A172 (cell line): ENCODE results near the gene PTCHD4. TPM values are rescaled to one million over a fixed set of nuclear protein-coding genes. Genes with fewer than 3 reads are reported as not detected.

Experiments used
- DNase-seq: peaks from one replicate; pipeline ENCODE4 v3.0.0-alpha.2; 2015; ENCODE audit warnings: low spot score
- total RNA-seq: library from RNA; depleted of rRNA; stranded (reverse); fragments of >200 nt; shearing (Covaris generic); gene quantifications from 2 replicates; pipeline ENCODE4 v1.2.3, GENCODE V29; 2014

The PTCHD4 gene
- total RNA-seq, 1 experiment from 2014 or later: 1.4 TPM

DNA sequence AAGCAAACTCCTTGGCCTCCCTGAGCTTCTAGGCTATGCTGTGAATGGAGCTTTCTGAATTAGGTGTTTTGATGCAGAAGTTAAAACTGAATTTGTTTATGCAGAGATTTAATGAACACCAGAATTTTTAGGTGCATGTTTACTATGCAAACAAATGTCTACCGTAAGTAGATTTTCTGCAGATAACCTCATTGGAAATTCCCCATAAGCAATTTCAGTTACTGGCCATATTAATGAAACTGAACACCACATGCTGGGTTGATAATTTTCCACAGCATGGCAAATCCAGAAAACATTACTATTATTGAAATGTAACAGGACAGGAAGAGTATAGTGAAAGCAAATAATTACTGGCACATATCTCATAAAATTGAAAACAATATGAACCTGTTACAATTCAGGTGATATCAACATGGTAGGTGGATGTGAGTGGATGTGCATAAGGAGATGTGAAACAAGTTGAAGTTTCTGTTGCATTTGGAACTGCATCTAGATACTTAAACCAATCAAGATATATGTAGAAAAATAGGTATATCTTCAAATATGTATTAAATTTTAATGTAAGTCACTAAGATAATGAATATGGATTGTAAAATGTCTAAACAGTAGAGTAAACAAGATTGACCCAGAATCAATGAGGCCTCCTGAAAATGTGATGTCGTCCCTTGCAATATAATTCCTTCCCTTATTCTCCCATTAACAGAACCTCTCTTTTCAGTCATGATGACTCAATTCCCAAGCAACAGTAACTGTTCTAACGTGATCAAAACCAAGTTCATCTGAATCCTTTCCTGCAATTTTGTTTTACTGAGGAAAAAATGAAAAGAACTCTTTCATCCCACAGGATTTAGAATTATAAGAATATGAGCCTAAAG is 11.0 kb downstream of the PTCHD4 start:
- DNase-seq: no peak

DNA sequence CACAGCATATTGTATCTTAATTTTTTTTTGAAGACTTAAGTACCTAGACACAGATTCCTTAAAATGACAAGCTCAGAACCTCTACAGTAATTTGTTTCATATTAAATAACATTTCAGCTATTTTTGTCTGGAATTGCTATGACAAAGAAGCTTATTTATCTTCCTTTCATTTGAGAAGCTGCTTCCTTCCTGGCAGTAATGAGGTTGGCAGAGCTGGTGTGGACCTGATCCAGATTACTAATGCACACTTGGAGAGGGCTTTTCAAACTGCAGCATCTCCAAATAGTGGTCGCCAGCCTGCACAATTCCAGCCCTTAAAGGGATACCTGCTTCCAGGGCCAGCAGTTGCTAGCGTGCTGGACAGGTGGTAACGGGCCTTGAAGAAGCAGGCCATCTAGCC is 12.1 kb downstream of the PTCHD4 start:
- peak; percentile 50 for DNase-seq

DNA sequence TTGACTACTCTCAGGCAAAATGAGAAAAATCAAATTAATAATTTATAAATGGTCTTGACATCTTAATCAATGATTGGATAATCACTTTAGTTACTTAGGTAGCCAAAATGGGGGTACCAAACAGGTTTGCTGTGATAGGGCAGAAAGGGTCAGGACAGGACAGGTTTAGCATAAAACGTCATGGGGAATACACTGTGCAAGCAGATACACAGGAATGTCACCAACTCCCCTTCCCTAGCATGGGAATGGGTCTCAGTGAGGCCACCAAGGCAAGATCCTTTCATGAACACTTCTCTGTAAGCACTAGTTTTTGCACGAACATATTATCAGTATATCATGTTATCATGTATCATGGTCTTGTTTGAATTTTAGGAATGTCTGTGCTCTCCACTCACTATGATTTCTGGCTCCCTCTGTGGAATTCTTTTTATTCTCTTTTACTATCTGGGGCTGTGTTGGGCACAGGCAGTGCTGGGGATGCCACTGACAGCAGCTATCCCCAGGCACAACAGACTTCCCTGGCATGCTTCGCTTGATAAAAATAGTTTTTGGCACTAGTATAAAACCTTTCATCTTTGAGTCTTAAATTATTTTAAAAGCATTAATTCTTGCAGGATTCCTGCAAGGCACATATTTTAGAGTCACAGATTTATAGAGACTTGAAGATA is 18.3 kb downstream of the PTCHD4 start:
- no peak for DNase-seq

DNA sequence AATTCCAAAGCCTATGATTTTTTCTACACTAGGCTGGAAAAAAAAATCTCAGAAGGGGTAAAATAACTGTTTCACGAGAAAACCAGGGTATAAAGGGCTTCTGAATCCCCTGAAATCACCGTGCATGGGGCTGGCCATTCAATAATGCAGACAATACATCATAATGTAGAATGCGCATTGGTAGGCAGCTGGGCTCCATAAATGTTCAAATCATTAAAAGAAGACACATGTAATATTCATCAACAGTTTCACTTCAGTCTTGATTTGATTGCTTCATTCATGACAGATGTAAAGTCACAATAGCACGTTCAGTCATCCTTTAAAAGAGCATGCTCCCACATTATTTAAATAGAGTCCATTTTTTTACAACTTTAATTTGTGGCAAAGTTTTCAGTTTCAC is 20.5 kb downstream of the PTCHD4 start:
- DNase-seq: no peak

DNA sequence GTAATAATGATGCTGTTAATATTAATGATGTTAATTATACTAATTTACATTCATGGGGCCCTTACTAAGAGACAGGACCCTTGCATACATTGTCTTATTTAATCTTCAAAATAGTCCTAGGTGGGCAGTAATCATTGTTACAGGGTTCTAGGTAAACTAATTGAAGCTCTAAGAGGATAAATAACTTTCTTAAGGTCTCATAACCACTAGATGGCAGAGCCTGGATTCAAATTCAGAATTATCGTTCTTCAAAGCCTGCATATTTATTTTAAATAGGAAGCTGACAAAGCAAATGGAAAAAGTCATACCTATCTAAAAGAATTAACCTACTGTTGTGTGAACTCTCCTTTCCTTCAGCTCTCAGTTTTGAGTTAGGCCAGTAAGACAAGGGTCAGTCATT is 23.5 kb downstream of the PTCHD4 start:
- DNase-seq: peak; percentile 25

DNA sequence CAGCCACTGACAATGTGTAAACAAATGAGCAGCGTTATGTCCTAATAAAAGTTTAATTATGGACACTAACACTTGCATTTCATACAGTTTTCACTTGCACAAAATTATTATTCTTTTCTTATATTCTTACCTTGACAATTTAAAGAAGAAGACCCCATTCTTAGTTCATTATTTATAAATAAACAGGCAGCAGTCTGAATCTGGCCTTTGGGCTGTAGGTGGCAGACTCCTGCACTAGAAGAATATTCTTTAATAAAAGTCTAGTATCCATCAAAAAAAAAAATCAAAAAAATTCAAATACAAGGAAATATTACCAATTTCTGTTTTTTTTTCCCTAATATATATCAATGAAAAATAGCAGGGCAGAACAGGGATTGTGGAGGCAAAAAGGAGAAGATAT is 24.8 kb downstream of the PTCHD4 start:
- DNase-seq: no peak

DNA sequence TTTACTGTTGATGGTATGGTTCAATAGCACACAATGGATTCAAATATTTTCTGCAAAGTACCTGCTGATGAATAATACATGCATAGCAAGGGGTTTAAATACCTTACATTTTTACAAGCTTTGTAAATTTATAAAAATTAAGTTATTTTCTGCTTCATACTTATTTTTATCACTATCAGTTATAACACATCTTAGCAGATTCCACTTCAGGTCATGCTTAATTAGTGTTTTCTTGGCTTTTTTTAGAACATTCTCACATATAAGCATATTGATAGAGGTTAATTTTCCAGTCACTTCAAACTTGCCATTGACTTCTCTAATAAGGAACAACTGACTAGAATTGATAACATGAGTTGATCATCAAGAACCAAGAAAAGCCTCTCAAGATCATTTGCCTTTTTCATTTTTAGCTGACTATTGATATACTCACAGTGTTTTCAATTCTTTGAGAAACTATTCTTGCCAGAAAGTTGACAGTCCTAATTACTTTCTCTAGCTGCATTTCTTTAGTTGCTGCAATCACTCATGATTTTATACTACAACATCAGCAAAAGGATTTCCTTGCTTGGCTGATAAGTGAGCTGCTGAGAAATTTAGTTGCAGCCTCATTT is 25.8 kb downstream of the PTCHD4 start:
- no peak for DNase-seq

DNA sequence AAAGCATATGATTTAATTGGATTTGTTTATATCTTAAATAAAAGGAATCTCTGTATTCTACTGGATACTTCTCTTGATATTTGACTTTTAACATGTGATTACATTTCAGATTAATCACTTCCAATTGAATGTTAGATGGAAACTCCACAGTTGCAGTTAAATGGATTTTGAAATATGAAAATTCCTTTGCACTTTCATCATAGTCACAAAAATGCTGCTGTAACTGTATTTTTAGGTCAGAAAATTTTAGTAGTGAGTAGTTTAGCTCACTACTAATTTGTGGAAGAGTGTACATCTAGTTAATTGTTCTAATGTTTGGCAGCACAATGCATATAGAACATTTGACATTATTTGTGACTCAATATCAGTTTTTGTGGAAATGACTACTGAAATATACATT is 26.8 kb downstream of the PTCHD4 start:
- no peak for DNase-seq

DNA sequence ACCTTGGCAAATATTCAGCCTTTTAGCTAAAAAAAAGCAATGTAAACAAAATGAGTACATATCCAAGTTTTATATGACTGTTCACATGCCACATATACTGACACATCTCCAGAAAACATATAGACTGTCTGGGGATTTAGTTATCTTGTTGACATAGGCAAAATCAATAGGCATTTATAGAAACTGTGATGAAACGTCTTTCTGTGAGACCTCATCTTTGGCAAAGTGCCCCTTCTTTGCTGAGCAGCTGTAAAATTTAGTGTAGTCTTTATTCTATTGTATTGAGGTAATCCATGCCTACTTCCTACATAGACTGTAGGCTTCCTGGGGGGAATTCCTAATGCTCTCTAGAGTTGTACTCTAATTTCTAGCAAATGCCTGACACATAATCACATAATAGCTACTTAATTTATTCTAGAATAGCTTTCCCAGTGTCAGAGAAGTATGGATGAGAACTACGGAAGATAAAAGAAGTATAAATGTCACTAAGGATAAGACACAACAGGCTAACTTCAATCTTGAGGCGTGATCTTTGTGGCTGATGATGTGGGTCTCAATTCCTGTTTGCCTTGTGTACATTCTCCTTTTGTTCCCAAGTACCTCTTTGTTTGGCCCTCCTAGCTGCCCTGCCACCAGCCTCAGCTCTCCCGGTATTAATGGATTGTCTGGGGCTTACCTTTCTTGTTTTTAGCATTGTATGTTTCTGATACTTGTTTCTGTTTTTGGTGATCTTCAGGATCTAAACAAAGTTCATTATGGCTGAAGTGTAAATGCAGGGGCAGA is 30.6 kb downstream of the PTCHD4 start:
- DNase-seq: no peak

DNA sequence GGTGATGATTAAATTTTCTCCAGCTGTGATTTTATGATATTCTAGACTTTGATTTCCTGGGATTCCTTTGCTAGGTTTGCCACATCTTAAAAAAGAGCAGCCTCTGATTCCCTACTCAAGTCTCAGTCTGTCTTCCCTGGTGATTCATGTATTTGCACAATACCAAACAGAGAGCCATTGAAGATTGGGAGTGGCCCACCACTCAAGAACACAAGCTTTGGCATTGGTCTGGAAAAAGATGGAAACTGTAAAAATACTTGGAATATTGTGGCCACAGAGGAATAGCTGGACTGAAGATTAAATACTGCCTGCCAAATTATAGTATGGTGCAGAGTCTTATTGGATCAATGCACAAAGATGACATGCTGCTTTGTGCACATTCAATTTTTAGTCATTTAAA is 32.9 kb downstream of the PTCHD4 start:
- DNase-seq: no peak

DNA sequence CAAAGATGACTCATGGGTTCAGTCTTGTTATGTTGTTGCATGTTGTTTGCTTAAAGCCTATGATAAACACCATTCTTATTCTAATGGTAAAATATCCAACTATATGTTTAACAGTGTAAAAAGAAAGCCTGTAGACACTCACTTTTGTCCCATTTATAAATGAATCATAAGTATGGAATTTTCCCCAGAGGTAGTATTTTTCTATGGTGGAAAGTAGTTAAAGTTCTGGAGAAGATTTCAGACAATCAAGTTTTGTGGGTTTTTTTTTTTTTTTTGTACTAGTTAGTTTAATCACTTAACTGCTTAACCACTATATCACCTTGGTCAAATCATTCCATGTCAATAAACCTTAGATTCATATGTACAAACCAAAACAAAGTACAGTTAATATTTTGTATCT is 35.8 kb downstream of the PTCHD4 start:
- DNase-seq: no peak

DNA sequence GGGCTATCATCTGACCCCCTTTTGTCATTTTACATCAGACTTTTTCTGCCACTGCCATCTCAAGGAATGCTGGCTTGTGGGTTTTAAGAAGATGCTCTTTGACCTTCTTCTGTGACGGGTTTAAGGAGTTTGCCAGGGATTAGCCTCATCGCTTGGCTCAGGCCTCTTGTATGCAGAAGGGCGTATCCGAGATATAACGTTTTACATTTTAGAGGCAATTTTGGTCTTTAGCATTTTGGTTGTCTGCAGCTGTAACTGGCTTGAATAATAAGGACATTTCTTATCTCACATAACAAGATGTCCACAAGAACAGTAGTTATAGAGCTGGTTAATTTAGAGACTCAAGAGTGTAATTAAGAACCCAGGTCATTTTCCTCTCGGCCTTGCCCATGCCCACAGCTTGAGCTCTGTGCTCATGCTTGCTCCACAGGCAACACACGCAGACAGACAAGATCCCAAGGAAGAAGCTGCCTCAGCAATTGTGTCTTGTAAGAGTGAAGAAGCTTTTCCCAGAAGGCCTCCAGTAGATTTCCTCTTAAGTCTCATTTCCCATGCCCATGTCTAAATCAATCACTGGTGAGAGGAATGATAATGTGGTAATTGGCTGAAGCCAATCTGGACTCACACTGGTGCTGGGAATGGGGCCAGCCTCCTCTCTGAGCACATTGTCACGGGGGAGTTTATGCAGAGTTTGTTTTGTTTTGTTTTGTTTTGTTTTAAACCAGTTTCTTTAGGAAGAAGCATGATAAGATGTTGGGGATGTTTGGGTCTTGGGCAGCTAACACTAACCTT is 36.8 kb downstream of the PTCHD4 start:
- no peak for DNase-seq

DNA sequence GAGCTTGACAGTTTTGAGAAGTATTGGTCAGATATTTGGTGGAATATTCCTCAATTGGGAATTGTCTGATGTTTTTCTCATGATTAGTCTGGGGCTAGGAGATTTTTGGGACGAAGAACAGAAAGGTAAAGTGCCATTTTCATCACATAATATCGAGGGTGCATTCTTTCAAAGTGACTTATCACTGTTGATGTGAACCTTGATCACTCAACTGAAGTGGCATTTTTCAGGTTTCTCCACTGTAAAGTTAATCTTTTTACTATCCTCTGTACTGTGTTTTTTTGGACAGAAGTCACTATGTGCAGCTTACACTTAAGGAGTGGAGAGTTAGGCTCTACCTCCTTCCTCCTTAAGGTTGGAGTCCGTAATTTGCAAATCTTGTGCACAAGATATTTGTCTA is 39.2 kb downstream of the PTCHD4 start:
- DNase-seq: no peak

DNA sequence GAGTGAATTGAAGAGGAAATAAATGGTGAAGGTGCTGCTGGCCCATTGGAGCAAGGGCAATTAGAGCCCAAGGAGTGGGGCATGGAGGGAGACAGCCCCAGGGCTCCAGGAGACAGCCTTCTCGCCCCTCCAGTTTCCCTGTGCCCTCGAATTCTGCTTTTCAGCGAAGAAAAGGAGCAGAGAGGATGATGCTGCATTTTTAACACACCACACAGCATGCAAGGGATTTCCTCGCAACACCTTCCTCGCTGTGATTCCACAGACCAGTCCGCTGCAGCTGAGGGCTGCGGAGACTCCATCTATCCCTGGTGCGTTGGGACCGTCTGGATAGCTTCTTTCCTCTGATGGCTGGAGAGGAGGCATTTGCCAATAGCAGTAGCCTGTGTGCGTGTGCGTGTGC is 41.7 kb downstream of the PTCHD4 start:
- no peak for DNase-seq

DNA sequence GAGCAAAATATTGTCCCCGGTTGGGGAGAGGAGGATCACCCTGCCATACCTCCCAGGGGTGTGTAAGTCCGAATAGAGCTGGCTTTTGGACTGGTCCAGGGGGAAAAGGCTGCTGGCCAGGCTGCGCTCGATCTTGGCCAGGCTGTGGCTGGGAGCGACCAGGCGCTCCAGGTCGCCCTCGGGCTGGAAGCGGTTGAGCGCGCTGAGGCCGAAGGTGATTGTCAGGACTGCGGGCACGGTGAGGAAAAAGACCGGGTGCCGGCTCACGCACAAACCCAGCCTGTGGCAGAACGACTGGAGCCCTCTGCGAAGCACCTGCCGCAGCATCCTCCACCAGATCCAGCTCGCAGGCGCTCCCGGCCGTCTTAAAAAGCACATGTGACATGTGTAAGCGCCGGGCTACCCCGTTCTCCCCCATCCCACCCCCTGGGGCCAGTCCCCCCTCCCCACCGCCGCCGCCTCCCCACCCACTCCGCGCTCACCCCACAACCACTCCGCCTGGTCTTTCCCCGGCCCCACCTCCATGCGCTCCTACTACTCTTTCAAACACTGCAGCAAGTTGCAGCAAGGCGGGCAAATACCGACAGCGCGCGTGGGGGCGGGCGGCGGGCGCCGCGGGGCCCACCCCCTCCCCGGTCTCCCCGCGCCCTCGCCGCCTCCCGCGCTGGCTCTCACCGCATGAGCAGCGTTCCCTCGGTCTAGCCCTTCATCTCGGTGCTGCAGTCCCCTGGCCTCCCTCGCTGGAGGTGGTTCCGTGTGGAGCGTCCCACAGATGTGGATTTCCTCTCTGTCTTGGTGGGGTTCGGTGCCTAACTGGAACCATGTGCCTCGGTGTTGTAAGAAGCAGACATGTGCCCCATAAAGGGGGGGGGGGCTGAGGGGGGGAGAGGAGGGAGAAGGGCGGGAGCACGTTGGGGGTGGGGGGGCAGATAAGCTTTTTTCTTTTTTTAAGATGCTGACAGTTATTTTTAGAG is 42.4 kb downstream of the PTCHD4 start:
- DNase-seq: no peak

DNA sequence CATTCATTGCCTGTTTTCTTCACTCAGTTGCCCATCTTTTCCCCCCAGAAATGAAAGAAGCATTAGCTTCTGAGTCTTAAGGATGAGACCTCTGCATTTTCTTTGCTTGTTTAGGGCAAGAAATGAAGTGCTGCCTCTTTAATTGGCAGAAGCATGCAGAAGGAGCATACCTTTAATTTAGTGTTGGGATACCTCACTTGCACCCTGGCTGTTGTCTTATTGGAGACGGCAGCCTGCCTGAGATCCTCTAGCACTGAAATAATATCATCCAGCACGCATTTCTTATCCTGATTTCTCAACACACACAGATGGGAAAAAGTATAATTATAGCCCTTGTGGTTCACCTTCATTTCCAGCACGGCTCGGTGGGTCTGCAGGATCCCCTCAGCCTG is 43.1 kb downstream of the PTCHD4 start:
- no peak for DNase-seq

DNA sequence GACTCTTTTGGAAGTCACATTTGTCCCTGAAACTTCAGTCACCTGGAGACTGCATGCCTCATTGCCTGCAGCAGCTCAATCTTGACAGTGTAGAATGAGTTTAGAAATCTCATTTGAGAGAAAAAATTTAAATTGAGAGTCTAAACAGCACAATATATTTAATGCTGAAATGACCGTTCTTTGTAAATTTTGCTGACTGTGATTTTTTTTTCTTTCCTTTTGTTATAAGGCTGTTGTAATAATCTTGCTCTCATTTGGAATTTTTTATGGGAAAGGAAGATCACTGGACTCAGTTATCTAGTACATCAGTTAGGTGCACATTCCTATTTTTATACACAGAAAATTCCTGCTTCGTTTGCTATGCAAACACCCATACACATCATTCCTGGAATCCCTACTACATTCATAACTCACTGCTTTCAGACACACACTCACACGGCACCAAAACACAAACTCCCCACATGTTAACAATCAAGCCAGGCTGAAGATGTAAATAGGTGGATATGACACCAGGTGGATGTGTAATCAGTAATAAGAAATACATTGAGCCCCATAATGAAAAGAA is 43.8 kb downstream of the PTCHD4 start:
- no peak for DNase-seq

DNA sequence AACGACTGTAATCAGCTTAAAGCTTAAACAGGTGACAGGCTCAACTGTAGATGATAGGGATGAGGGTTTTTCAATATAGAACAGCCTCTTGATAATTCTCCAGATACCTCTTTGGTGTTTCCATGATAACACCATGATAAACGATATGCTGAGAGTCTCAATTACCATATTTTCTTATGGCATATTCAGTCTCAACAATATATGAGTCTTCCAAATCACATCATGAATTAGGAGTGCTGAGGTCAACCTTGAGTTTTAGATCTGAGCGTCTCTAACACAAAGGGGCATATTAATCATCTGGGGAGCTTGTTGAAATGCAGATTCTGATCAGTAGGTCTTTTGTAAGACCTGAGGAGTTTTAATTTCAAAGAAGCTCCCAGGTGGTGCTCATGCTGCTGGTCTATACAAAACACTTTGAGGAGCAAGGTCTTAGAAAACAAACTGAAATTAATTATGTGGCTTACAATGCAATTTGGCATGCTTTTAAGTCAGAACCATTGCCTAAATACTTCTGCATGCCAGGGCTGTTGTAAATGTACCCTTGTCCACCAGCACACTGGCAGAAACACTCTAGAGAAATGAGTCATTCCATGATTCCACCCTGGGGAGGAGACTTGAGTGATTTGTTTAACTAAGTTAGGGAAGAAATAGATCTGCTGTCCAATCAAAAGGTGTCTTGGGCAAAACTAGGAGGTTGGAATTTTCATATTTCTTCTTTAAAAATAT is 49.6 kb downstream of the PTCHD4 start:
- peak; percentile 38 for DNase-seq
